H9 (cell line): ENCODE measurements around the gene ARHGEF17. TPM values are rescaled to one million over a fixed set of nuclear protein-coding genes. Genes with fewer than 3 reads are reported as not detected.

Experiments
- DNase-seq: peaks from one replicate; pipeline ENCODE4 v3.0.0-alpha.2; 2017
- H2AFZ ChIP-seq: one replicate; pipeline ENCODE4 v1.6.1; 2013; ENCODE audit warnings: mild to moderate bottlenecking, low read length, control low read depth, moderate library complexity
- H2AK5ac ChIP-seq: 2 replicates; pipeline ENCODE4 v1.6.1; 2013; ENCODE audit warnings: low read length, control low read depth, mixed read lengths; ENCODE audit not compliant: insufficient read length
- H2BK120ac ChIP-seq: one replicate; pipeline ENCODE4 v1.6.1; 2013; ENCODE audit warnings: low read depth, mild to moderate bottlenecking, low read length, control low read depth, inconsistent platforms; ENCODE audit not compliant: poor library complexity, severe bottlenecking
- H2BK12ac ChIP-seq: 2 replicates; pipeline ENCODE4 v1.6.1; 2013; ENCODE audit warnings: low read length, control low read depth, mixed read lengths, low read depth; ENCODE audit not compliant: insufficient read length
- H2BK15ac ChIP-seq: 2 replicates; pipeline ENCODE4 v1.6.1; 2013; ENCODE audit warnings: low read depth, low read length, control low read depth
- H2BK20ac ChIP-seq: one replicate; pipeline ENCODE4 v1.6.1; 2013; ENCODE audit warnings: low read depth, mild to moderate bottlenecking, low read length, control low read depth, inconsistent platforms; ENCODE audit not compliant: poor library complexity, severe bottlenecking
- H2BK5ac ChIP-seq: 2 replicates; pipeline ENCODE4 v1.6.1; 2013; ENCODE audit warnings: low read length, control low read depth, mixed read lengths; ENCODE audit not compliant: insufficient read length
- H3K14ac ChIP-seq: 2 replicates; pipeline ENCODE4 v1.6.1; 2013; ENCODE audit warnings: low read length, control low read depth; ENCODE audit not compliant: insufficient read depth
- H3K18ac ChIP-seq: 2 replicates; pipeline ENCODE4 v1.6.1; 2013; ENCODE audit warnings: low read depth, mild to moderate bottlenecking, mixed read lengths, low read length, control low read depth; ENCODE audit not compliant: insufficient read length
- H3K23ac ChIP-seq: 2 replicates; pipeline ENCODE4 v1.6.1; 2013; ENCODE audit warnings: low read length, control low read depth, mixed read lengths, low read depth; ENCODE audit not compliant: insufficient read length
- H3K23me2 ChIP-seq: 2 replicates; pipeline ENCODE4 v1.6.1; 2013; ENCODE audit warnings: low read depth, mild to moderate bottlenecking, mixed read lengths, low read length, control low read depth; ENCODE audit not compliant: insufficient read length, poor library complexity, severe bottlenecking
- H3K27ac ChIP-seq: 2 replicates; pipeline ENCODE4 v1.5.1; 2013; ENCODE audit warnings: low read length, control low read depth, mixed read lengths, low read depth; ENCODE audit not compliant: insufficient read length
- H3K27me3 ChIP-seq: 2 replicates; pipeline ENCODE4 v1.6.1; 2013; ENCODE audit warnings: low read length, control low read depth, inconsistent platforms; ENCODE audit not compliant: insufficient read depth
- H3K4ac ChIP-seq: 2 replicates; pipeline ENCODE4 v1.6.1; 2013; ENCODE audit warnings: low read depth, mild to moderate bottlenecking, control low read depth, inconsistent platforms, low read length, moderate library complexity
- H3K4me1 ChIP-seq: 2 replicates; pipeline ENCODE4 v1.6.1; 2013; ENCODE audit warnings: low read length, control low read depth, inconsistent platforms; ENCODE audit not compliant: insufficient read depth
- H3K4me2 ChIP-seq: 2 replicates; pipeline ENCODE4 v1.6.1; 2013; ENCODE audit warnings: low read length, control low read depth, mixed read lengths; ENCODE audit not compliant: insufficient read length, insufficient read depth
- H3K56ac ChIP-seq: 2 replicates; pipeline ENCODE4 v1.6.1; 2013; ENCODE audit warnings: low read depth, mild to moderate bottlenecking, mixed read lengths, low read length, control low read depth; ENCODE audit not compliant: insufficient read length
- H3K79me1 ChIP-seq: 2 replicates; pipeline ENCODE4 v1.6.1; 2013; ENCODE audit warnings: low read depth, mild to moderate bottlenecking, moderate library complexity, low read length, control low read depth, inconsistent platforms; ENCODE audit not compliant: insufficient read depth, poor library complexity, severe bottlenecking
- H3K79me2 ChIP-seq: 2 replicates; pipeline ENCODE4 v1.6.1; 2013; ENCODE audit warnings: low read length, control low read depth, inconsistent platforms; ENCODE audit not compliant: insufficient read depth
- H3K9ac ChIP-seq: 2 replicates; pipeline ENCODE4 v1.6.1; 2013; ENCODE audit warnings: low read length, control low read depth, mixed read lengths; ENCODE audit not compliant: insufficient read length; ENCODE audit errors: extremely low read depth
- H3K9me3 ChIP-seq: one replicate; pipeline ENCODE4 v1.6.1; 2013; ENCODE audit warnings: low read depth, low read length, inconsistent platforms; ENCODE audit not compliant: control insufficient read depth
- H3T11ph ChIP-seq: one replicate; pipeline ENCODE4 v1.6.1; 2013; ENCODE audit warnings: mild to moderate bottlenecking, low read length, control low read depth, inconsistent platforms
- H4K20me1 ChIP-seq: one replicate; pipeline ENCODE4 v1.6.1; 2013; ENCODE audit not compliant: control insufficient read depth, insufficient read length, insufficient read depth
- H4K5ac ChIP-seq: 2 replicates; pipeline ENCODE4 v1.6.1; 2013; ENCODE audit warnings: low read depth, mild to moderate bottlenecking, mixed read lengths, low read length, control low read depth; ENCODE audit not compliant: insufficient read length
- H4K8ac ChIP-seq: replicated peaks from 2 replicates; pipeline ENCODE4 v1.6.1; 2013; ENCODE audit warnings: low read length, control low read depth, mixed read lengths, low read depth; ENCODE audit not compliant: insufficient read length
- H4K91ac ChIP-seq: 2 replicates; pipeline ENCODE4 v1.6.1; 2013; ENCODE audit warnings: low read depth, mild to moderate bottlenecking, moderate library complexity, mixed read lengths, low read length, control low read depth; ENCODE audit not compliant: insufficient read length
- H3K27ac Mint-ChIP-seq, 3 experiments: 2 replicates in 2 of 3; 3 replicates in 1 of 3; pipeline ENCODE4 v1.8.0; 2020 to 2021; ENCODE audit warnings: mixed read lengths in 3 of 3, mild to moderate bottlenecking in 1 of 3, moderate library complexity in 1 of 3
- H3K27me3 Mint-ChIP-seq: 2 replicates; pipeline ENCODE4 v1.8.0; 2021; ENCODE audit warnings: low read depth, mild to moderate bottlenecking, moderate library complexity, mixed read lengths
- H3K36me3 Mint-ChIP-seq, 3 experiments: 2 replicates in 2 of 3; 3 replicates in 1 of 3; pipeline ENCODE4 v1.8.0; 2020 to 2021; ENCODE audit warnings: low read depth in 3 of 3, mixed read lengths in 3 of 3; ENCODE audit not compliant: insufficient read depth in 1 of 3
- H3K4me1 Mint-ChIP-seq, 2 experiments: 2 replicates each; pipeline ENCODE4 v1.8.0; 2020; ENCODE audit warnings: mixed read lengths in 2 of 2
- H3K4me3 Mint-ChIP-seq, 2 experiments: 2 replicates in 1 of 2; 3 replicates in 1 of 2; pipeline ENCODE4 v1.8.0; 2020 to 2021; ENCODE audit warnings: mild to moderate bottlenecking in 2 of 2, mixed read lengths in 2 of 2, moderate library complexity in 1 of 2
- H3K9me3 Mint-ChIP-seq, 2 experiments: 2 replicates in 1 of 2; 3 replicates in 1 of 2; pipeline ENCODE4 v1.8.0; 2020; ENCODE audit warnings: mild to moderate bottlenecking in 2 of 2, mixed read lengths in 2 of 2, moderate library complexity in 1 of 2
- CTCF ChIP-seq: fragments of 200-600 bp; sonication (generic); conservative IDR thresholded peaks from 3 replicates; pipeline ENCODE4 v1.8.0; 2021; ENCODE audit warnings: antibody characterized with exemption, mild to moderate bottlenecking
- WGBS: extraction: QIAGEN DNeasy Blood & Tissue Kit; methylation state at CpG from one replicate; pipeline ENCODE4 v1.1.7; 2013; ENCODE audit warnings: missing lambda C conversion rate, low lambda C conversion rate, mixed read lengths; ENCODE audit not compliant: insufficient read length; ENCODE audit errors: extremely low coverage; 5-methylcytosine and 5-hydroxymethylcytosine counted together
- total RNA-seq: library from RNA; stranded (reverse); gene quantifications from 2 replicates; pipeline ENCODE4 v1.2.1, GENCODE V29; 2021

ARHGEF17 gene
- total RNA-seq, 1 experiment from 2014 or later = 7.4 TPM

GRCh38 chr11:73360743-73361369 lies 52.8 kb downstream of the ARHGEF17 start:
- Histone ChIP-seq H4K91ac (no peak overlapping the region), H3K27ac (no peak overlapping the region), H3K4me2 (no peak overlapping the region), H3K9ac (no peak overlapping the region), H3K18ac (no peak overlapping the region), H2BK5ac (no peak overlapping the region), H3K9me3 (no peaks in the 10 kb centered on the region), H2BK15ac (no peak overlapping the region), H4K20me1 (no peaks in the 10 kb centered on the region), H4K5ac (no peak overlapping the region), H2AFZ (no peak overlapping the region), H2AK5ac (no peak overlapping the region), H4K8ac (no peak overlapping the region), H3K27me3 (no peaks in the 10 kb centered on the region), H3T11ph (no peak overlapping the region), H2BK20ac (no peak overlapping the region), H3K4ac (no peak overlapping the region), H2BK12ac (no peak overlapping the region), H3K14ac (no peak overlapping the region), H3K79me2 (no peaks in the 10 kb centered on the region), H3K79me1 (no peaks in the 10 kb centered on the region), H3K4me1 (no peaks in the 10 kb centered on the region), H3K56ac (no peak overlapping the region), H3K23ac (no peak overlapping the region), H2BK120ac (no peak overlapping the region), H3K23me2 (peaks cover 2% of the 10 kb centered on the region)
- no CpG with 5 or more reads among the region's 8 CpGs for WGBS
- no peak for TF ChIP-seq CTCF
- no peaks in the 10 kb centered on the region for H3K9me3 Mint-ChIP-seq
- H3K36me3 Mint-ChIP-seq = peaks cover 4 to 12% (median 4%) of the 10 kb centered on the region in 3 experiments; a peak in 4 of 7 replicates
- no peak overlapping the region for H3K4me3 Mint-ChIP-seq
- DNase-seq = no peak
- peaks cover 7% of the 10 kb centered on the region for H3K27me3 Mint-ChIP-seq
- no peak overlapping the region for H3K27ac Mint-ChIP-seq
- peaks cover 4 to 13% of the 10 kb centered on the region in 2 experiments; a peak in 3 of 4 replicates for H3K4me1 Mint-ChIP-seq
